Smooth muscle cell of bladder (primary cell): ENCODE measurements around the gene PPP1R12A. TPM values are rescaled to one million over a fixed set of nuclear protein-coding genes. Genes with fewer than 3 reads are reported as not detected.

ENCODE experiments used
- total RNA-seq: library from RNA; depleted of rRNA; stranded (reverse); fragments of >200 nt; gene quantifications from 2 replicates; pipeline ENCODE4 v1.2.3, GENCODE V29; 2014

PPP1R12A gene
- 115 and 123 TPM in 2 replicates for total RNA-seq

GRCh38 chr12:79935021-79935623 lies at the start of gene PPP1R12A:
TSS of gene PPP1R12A (minus strand) at chr12:79935097. CDS start at chr12:79934931, 166 bp downstream.

Other genes with a start within 250 kb of the PPP1R12A start
- 15.5 and 31.5 TPM in 2 replicates for gene PAWR, start 244.1 kb downstream of the PPP1R12A start, total RNA-seq
- gene OTOGL, start 164.4 kb upstream of the PPP1R12A start, total RNA-seq = 0.09 and 0.14 TPM in 2 replicates